Measurements from ENCODE around the gene GRIP1. TPM values are rescaled to one million over a fixed set of nuclear protein-coding genes. Genes with fewer than 3 reads are reported as not detected.
"Not testable (repeated sequence)": the region's sequence is repeated elsewhere in the genome, so short reads cannot be mapped to it uniquely, and the experiment has no call there.

The GRIP1 gene
- total and polyA plus RNA-seq, 2 donors = 0.71 to 3.9 TPM

DNA sequence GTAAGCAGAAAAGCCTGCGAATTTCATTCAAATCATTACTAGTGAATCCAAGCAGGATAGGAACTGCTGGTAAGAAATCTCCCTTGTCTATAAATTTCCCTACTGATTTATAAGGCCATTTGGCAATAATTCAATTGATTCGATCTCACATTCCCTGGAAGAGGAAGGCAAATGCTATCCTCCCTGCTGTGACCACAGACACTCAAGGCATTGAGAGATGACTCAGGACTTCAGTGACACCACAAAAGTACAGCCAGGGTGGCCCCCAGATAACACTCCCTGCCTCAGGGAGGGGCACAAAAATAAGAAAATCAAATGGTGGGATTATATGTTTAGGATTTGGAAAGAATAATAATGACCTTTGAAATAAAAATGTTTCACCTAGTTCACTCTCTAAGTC, 162.7 kb downstream of the GRIP1 start:
- no peak overlapping the region for H3K27ac ChIP-seq (ENCODE audit: low read depth in 1 of 2, low read length in 1 of 2)
- no peaks in the 10 kb centered on the region for H3K27me3 ChIP-seq (ENCODE audit: control insufficient read depth in 2 of 2, insufficient read depth in 1 of 2, low read length in 1 of 2)
- no peaks in the 10 kb centered on the region for H3K9me3 ChIP-seq (ENCODE audit: control insufficient read depth in 2 of 2, insufficient read depth in 1 of 2, low read length in 1 of 2)
- no peak overlapping the region for H3K4me3 ChIP-seq (ENCODE audit: low read length in 2 of 2)
- H3K4me1 ChIP-seq (ENCODE audit: control insufficient read depth in 2 of 2, insufficient read depth in 2 of 2, low read length in 2 of 2) = no peaks in the 10 kb centered on the region
- DNase-seq (ENCODE audit: low read depth in 6 of 9, low spot score in 9 of 9) = no peak
- H3K36me3 ChIP-seq (ENCODE audit: control insufficient read depth in 2 of 2, insufficient read depth in 2 of 2, low read length in 1 of 2) = no peaks in the 10 kb centered on the region
- WGBS = 63% methylated on average over 2 of the region's 2 CpGs

GRCh38 chr12:66514581-66514980, 164.3 kb downstream of the GRIP1 start:
- no peak overlapping the region for H3K4me3 ChIP-seq (ENCODE audit: low read length in 2 of 2)
- WGBS = 91% methylated on average over 2 of the region's 2 CpGs
- no peaks in the 10 kb centered on the region for H3K4me1 ChIP-seq (ENCODE audit: control insufficient read depth in 2 of 2, insufficient read depth in 2 of 2, low read length in 2 of 2)
- no peaks in the 10 kb centered on the region for H3K27me3 ChIP-seq (ENCODE audit: control insufficient read depth in 2 of 2, insufficient read depth in 1 of 2, low read length in 1 of 2)
- DNase-seq (ENCODE audit: low read depth in 6 of 9, low spot score in 9 of 9) = no peak
- no peaks in the 10 kb centered on the region for H3K36me3 ChIP-seq (ENCODE audit: control insufficient read depth in 2 of 2, insufficient read depth in 2 of 2, low read length in 1 of 2)
- no peaks in the 10 kb centered on the region for H3K9me3 ChIP-seq (ENCODE audit: control insufficient read depth in 2 of 2, insufficient read depth in 1 of 2, low read length in 1 of 2)
- H3K27ac ChIP-seq (ENCODE audit: low read depth in 1 of 2, low read length in 1 of 2) = no peak overlapping the region

- H3K9me3 ChIP-seq (ENCODE audit: control insufficient read depth in 2 of 2, insufficient read depth in 1 of 2, low read length in 1 of 2) = no peaks in the 10 kb centered on the region
- H3K27me3 ChIP-seq (ENCODE audit: control insufficient read depth in 2 of 2, insufficient read depth in 1 of 2, low read length in 1 of 2) = no peaks in the 10 kb centered on the region
- H3K27ac ChIP-seq (ENCODE audit: low read depth in 1 of 2, low read length in 1 of 2) = no peak overlapping the region
- DNase-seq (ENCODE audit: low read depth in 6 of 9, low spot score in 9 of 9) = no peak
- H3K4me3 ChIP-seq (ENCODE audit: low read length in 2 of 2) = no peak overlapping the region
- no peaks in the 10 kb centered on the region for H3K36me3 ChIP-seq (ENCODE audit: control insufficient read depth in 2 of 2, insufficient read depth in 2 of 2, low read length in 1 of 2)
- WGBS = 96% methylated on average over 2 of the region's 2 CpGs
- no peaks in the 10 kb centered on the region for H3K4me1 ChIP-seq (ENCODE audit: control insufficient read depth in 2 of 2, insufficient read depth in 2 of 2, low read length in 2 of 2)
Observed at GRCh38 chr12:66508025-66508424, 170.9 kb downstream of the GRIP1 start.

DNA sequence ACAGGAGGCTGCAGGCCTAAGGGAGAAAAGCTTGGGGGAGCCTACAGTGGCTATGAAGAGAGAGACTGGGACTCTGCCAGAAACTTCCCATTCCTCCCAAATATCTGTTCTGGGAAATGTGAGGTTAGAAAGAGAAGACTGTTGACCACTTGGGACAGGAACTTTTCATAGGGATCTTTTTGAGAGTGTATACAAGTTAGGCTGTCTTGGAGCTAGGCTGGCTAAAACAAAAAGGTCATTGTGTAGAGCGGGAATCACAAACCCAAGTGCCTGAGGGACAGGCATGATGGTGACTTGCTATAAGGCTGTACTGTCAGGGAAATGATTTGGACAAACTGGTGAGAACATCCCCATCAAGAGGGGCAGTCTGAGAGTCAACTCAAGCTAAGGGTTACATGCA, 175.1 kb downstream of the GRIP1 start:
- H3K4me1 ChIP-seq (ENCODE audit: control insufficient read depth in 2 of 2, insufficient read depth in 2 of 2, low read length in 2 of 2) = no peaks in the 10 kb centered on the region
- H3K36me3 ChIP-seq (ENCODE audit: control insufficient read depth in 2 of 2, insufficient read depth in 2 of 2, low read length in 1 of 2) = no peaks in the 10 kb centered on the region
- H3K27ac ChIP-seq (ENCODE audit: low read depth in 1 of 2, low read length in 1 of 2) = no peak overlapping the region
- H3K27me3 ChIP-seq (ENCODE audit: control insufficient read depth in 2 of 2, insufficient read depth in 1 of 2, low read length in 1 of 2) = no peaks in the 10 kb centered on the region
- no peak for DNase-seq (ENCODE audit: low read depth in 6 of 9, low spot score in 9 of 9)
- H3K4me3 ChIP-seq (ENCODE audit: low read length in 2 of 2) = no peak overlapping the region
- H3K9me3 ChIP-seq (ENCODE audit: control insufficient read depth in 2 of 2, insufficient read depth in 1 of 2, low read length in 1 of 2) = no peaks in the 10 kb centered on the region
- 98% methylated on average over 1 of the region's 1 CpG for WGBS

DNA sequence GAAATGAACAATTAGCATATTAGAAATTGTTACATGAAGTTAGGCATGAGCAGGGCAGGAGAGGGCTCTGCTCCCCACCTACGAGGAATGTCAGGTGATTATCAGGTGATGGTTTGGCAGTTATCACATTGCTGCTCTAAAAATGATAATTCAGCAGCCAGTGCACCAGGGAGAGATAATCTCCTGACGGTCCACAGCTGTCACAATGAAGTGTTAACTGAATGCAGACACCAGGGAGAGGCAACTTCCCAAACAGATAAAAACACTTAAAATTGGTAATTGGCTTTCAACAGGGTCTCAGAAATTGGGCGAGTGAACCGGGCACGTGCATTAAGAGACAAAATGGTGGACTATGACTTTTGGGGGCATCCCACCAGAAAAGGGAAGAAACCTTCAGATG, 176.0 kb downstream of the GRIP1 start:
- Histone ChIP-seq H3K4me3 (ENCODE audit: low read length in 2 of 2) (no peak overlapping the region), H3K27ac (ENCODE audit: low read depth in 1 of 2, low read length in 1 of 2) (no peak overlapping the region), H3K4me1 (ENCODE audit: control insufficient read depth in 2 of 2, insufficient read depth in 2 of 2, low read length in 2 of 2) (no peaks in the 10 kb centered on the region), H3K36me3 (ENCODE audit: control insufficient read depth in 2 of 2, insufficient read depth in 2 of 2, low read length in 1 of 2) (no peaks in the 10 kb centered on the region), H3K27me3 (ENCODE audit: control insufficient read depth in 2 of 2, insufficient read depth in 1 of 2, low read length in 1 of 2) (no peaks in the 10 kb centered on the region), H3K9me3 (ENCODE audit: control insufficient read depth in 2 of 2, insufficient read depth in 1 of 2, low read length in 1 of 2) (no peaks in the 10 kb centered on the region)
- DNase-seq (ENCODE audit: low read depth in 6 of 9, low spot score in 9 of 9) = no peak
- WGBS = 85% methylated on average over 5 of the region's 5 CpGs

DNA sequence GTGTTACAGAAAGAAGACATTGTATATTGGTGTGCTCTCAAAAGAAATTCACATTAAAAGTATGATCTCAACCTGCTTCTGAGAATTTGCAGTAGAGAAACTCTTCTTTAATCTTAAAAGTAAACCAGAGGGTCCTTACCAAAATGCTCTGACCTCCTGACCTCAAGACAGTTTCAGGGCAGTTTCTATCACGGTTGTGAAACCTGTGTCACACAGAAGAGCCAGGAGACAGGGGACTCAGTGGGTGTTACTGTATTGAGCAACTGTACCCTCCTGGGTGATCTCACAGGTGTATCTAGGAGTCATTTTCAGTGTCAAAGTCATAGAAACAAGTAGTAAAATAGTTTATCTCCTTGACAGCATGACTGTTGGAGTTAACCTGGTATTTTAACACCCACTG, 178.0 kb downstream of the GRIP1 start:
- DNase-seq (ENCODE audit: low read depth in 6 of 9, low spot score in 9 of 9) = no peak
- Histone ChIP-seq H3K27ac (ENCODE audit: low read depth in 1 of 2, low read length in 1 of 2) (no peak overlapping the region), H3K9me3 (ENCODE audit: control insufficient read depth in 2 of 2, insufficient read depth in 1 of 2, low read length in 1 of 2) (no peaks in the 10 kb centered on the region), H3K4me1 (ENCODE audit: control insufficient read depth in 2 of 2, insufficient read depth in 2 of 2, low read length in 2 of 2) (no peaks in the 10 kb centered on the region), H3K36me3 (ENCODE audit: control insufficient read depth in 2 of 2, insufficient read depth in 2 of 2, low read length in 1 of 2) (no peaks in the 10 kb centered on the region), H3K4me3 (ENCODE audit: low read length in 2 of 2) (no peak overlapping the region), H3K27me3 (ENCODE audit: control insufficient read depth in 2 of 2, insufficient read depth in 1 of 2, low read length in 1 of 2) (no peaks in the 10 kb centered on the region)
- WGBS = 93% methylated on average over 1 of the region's 1 CpG

DNA sequence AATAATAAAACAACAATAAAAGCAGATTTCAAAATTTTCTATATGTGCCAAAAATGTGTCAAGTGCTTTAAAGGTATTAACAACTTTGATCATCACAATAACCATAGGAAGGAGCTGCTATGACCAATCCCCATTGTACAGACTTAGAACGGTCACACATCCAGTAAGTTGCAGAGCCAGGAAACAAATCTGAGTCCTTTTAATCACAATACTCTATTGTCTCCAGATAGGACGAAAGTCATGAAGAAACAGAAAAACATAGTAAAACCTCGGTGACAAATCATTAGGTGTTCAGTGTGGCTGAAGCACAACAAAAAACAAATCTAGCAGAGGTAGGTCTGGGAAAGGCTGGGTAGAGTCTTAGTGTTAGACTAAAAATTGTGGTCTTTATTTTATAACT, 178.8 kb downstream of the GRIP1 start:
- 84% methylated on average over 3 of the region's 3 CpGs for WGBS
- H3K9me3 ChIP-seq (ENCODE audit: control insufficient read depth in 2 of 2, insufficient read depth in 1 of 2, low read length in 1 of 2) = no peaks in the 10 kb centered on the region
- no peaks in the 10 kb centered on the region for H3K4me1 ChIP-seq (ENCODE audit: control insufficient read depth in 2 of 2, insufficient read depth in 2 of 2, low read length in 2 of 2)
- DNase-seq (ENCODE audit: low read depth in 6 of 9, low spot score in 9 of 9) = no peak
- H3K27ac ChIP-seq (ENCODE audit: low read depth in 1 of 2, low read length in 1 of 2) = no peak overlapping the region
- H3K27me3 ChIP-seq (ENCODE audit: control insufficient read depth in 2 of 2, insufficient read depth in 1 of 2, low read length in 1 of 2) = no peaks in the 10 kb centered on the region
- no peak overlapping the region for H3K4me3 ChIP-seq (ENCODE audit: low read length in 2 of 2)
- no peaks in the 10 kb centered on the region for H3K36me3 ChIP-seq (ENCODE audit: control insufficient read depth in 2 of 2, insufficient read depth in 2 of 2, low read length in 1 of 2)

DNA sequence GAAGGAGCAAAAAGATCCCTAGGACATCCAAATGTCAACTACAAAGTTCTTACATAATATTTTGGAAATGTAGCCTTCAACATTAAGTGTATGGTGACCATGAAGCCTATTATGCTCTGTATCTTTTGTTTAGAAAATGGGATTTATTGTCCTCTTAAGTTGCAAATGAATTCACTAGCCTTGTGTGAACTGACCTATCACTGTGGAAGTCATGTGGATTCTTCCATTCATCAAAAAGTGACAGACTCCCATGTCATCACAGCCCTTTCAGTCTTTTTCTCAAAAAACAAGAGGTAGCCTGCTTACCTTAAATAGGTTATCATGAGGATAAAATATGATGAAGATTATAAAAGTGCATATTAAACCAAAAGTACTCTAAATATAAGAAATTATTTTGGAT, 179.9 kb downstream of the GRIP1 start:
- H3K27me3 ChIP-seq (ENCODE audit: control insufficient read depth in 2 of 2, insufficient read depth in 1 of 2, low read length in 1 of 2) = no peaks in the 10 kb centered on the region
- no peaks in the 10 kb centered on the region for H3K36me3 ChIP-seq (ENCODE audit: control insufficient read depth in 2 of 2, insufficient read depth in 2 of 2, low read length in 1 of 2)
- H3K27ac ChIP-seq (ENCODE audit: low read depth in 1 of 2, low read length in 1 of 2) = no peak overlapping the region
- no peak overlapping the region for H3K4me3 ChIP-seq (ENCODE audit: low read length in 2 of 2)
- H3K4me1 ChIP-seq (ENCODE audit: control insufficient read depth in 2 of 2, insufficient read depth in 2 of 2, low read length in 2 of 2) = no peaks in the 10 kb centered on the region
- DNase-seq (ENCODE audit: low read depth in 6 of 9, low spot score in 9 of 9) = no peak
- H3K9me3 ChIP-seq (ENCODE audit: control insufficient read depth in 2 of 2, insufficient read depth in 1 of 2, low read length in 1 of 2) = no peaks in the 10 kb centered on the region

- H3K27me3 ChIP-seq (ENCODE audit: control insufficient read depth in 2 of 2, insufficient read depth in 1 of 2, low read length in 1 of 2); H3K4me1 ChIP-seq (ENCODE audit: control insufficient read depth in 2 of 2, insufficient read depth in 2 of 2, low read length in 2 of 2); DNase-seq (ENCODE audit: low read depth in 6 of 9, low spot score in 9 of 9); H3K4me3 ChIP-seq (ENCODE audit: low read length in 2 of 2); H3K36me3 ChIP-seq (ENCODE audit: control insufficient read depth in 2 of 2, insufficient read depth in 2 of 2, low read length in 1 of 2); H3K9me3 ChIP-seq (ENCODE audit: control insufficient read depth in 2 of 2, insufficient read depth in 1 of 2, low read length in 1 of 2); H3K27ac ChIP-seq (ENCODE audit: low read depth in 1 of 2, low read length in 1 of 2): not testable (repeated sequence)
- 90% methylated on average over 6 of the region's 6 CpGs for WGBS
Observed at GRCh38 chr12:66498059-66498458, 180.8 kb downstream of the GRIP1 start.

Data from thymus (tissue), 11 donors.